Progenitor cell of endocrine pancreas (in vitro differentiated cells): ENCODE results near the gene DNAJB8. TPM values are rescaled to one million over a fixed set of nuclear protein-coding genes. Genes with fewer than 3 reads are reported as not detected.

Source experiments
- DNase-seq: peaks from one replicate; pipeline ENCODE4 v3.0.0; 2021; ENCODE audit warnings: low spot score; ENCODE audit not compliant: unreplicated experiment
- H3K27ac Mint-ChIP-seq: 2 replicates; pipeline ENCODE4 v1.8.0; 2021; ENCODE audit warnings: mild to moderate bottlenecking, moderate library complexity, mixed read lengths
- H3K27me3 Mint-ChIP-seq: 2 replicates; pipeline ENCODE4 v1.8.0; 2021; ENCODE audit warnings: mixed read lengths
- H3K36me3 Mint-ChIP-seq: 2 replicates; pipeline ENCODE4 v1.8.0; 2022; ENCODE audit warnings: mixed read lengths; ENCODE audit not compliant: insufficient read depth
- H3K4me1 Mint-ChIP-seq: 2 replicates; pipeline ENCODE4 v1.8.0; 2021; ENCODE audit warnings: low read depth, mixed read lengths
- H3K4me3 Mint-ChIP-seq: 2 replicates; pipeline ENCODE4 v1.8.0; 2021; ENCODE audit warnings: low read depth, mild to moderate bottlenecking, moderate library complexity, mixed read lengths
- H3K9me3 Mint-ChIP-seq: 2 replicates; pipeline ENCODE4 v1.8.0; 2021; ENCODE audit warnings: low read depth, mixed read lengths
- CTCF ChIP-seq: fragments of 200-600 bp; sonication (generic); IDR thresholded peaks from one replicate; pipeline ENCODE4 v1.5.0; 2021; ENCODE audit warnings: antibody characterized with exemption, mild to moderate bottlenecking; ENCODE audit not compliant: unreplicated experiment
- total RNA-seq: library from RNA; stranded (reverse); gene quantifications from 2 replicates; pipeline ENCODE4 v1.2.1, GENCODE V29; 2021

DNAJB8 gene
- total RNA-seq, 1 donor from 2014 or later = not detected

- no peak overlapping the region for H3K27ac Mint-ChIP-seq
- peaks cover 15% of the 10 kb centered on the region for H3K4me1 Mint-ChIP-seq
- no peak for DNase-seq
- no peaks in the 10 kb centered on the region for H3K36me3 Mint-ChIP-seq
- TF ChIP-seq CTCF = no peak
- peaks cover 91% of the 10 kb centered on the region for H3K27me3 Mint-ChIP-seq
- no peaks in the 10 kb centered on the region for H3K9me3 Mint-ChIP-seq
- no peak overlapping the region for H3K4me3 Mint-ChIP-seq
These were observed 15.5 kb upstream of the DNAJB8 start for GRCh38 chr3:128482175-128482574.

- no peak for DNase-seq
- Mint-ChIP-seq H3K4me3 (no peak overlapping the region), H3K9me3 (no peaks in the 10 kb centered on the region), H3K4me1 (peaks cover 15% of the 10 kb centered on the region), H3K36me3 (no peaks in the 10 kb centered on the region), H3K27me3 (peaks cover 88% of the 10 kb centered on the region), H3K27ac (no peak overlapping the region)
- TF ChIP-seq CTCF = no peak
These were observed 14.8 kb upstream of the DNAJB8 start for GRCh38 chr3:128481438-128481942.

- H3K4me3 Mint-ChIP-seq = no peak overlapping the region
- H3K27ac Mint-ChIP-seq = no peak overlapping the region
- H3K27me3 Mint-ChIP-seq = peaks cover 86% of the 10 kb centered on the region
- H3K9me3 Mint-ChIP-seq = no peaks in the 10 kb centered on the region
- H3K36me3 Mint-ChIP-seq = no peaks in the 10 kb centered on the region
- peaks cover 14% of the 10 kb centered on the region for H3K4me1 Mint-ChIP-seq
- no peak for DNase-seq
- TF ChIP-seq CTCF = no peak
These were observed 14.2 kb upstream of the DNAJB8 start for GRCh38 chr3:128480717-128481437.

DNA sequence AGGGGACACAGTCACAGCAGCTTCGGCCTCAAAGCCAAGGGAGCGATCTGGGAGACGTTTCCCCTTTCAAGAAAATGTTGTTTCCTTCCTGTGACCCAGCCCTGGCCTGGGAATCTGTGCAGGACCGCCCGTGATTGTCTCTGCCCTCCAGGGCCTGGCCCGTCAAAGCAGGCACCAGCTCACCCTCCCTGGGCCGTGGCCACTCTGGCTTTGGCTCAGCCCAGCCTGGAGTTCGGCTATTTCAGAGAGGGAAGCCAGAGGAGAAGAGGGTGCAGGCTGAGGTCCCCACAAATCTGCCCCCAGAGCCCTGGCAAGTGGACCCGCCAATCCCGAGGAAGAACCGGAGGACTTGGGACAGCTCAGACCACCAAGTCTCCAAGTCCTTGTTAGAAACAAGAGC, 13.6 kb upstream of the DNAJB8 start:
- H3K36me3 Mint-ChIP-seq = no peaks in the 10 kb centered on the region
- H3K4me3 Mint-ChIP-seq = no peak overlapping the region
- peaks cover 82% of the 10 kb centered on the region for H3K27me3 Mint-ChIP-seq
- no peak for TF ChIP-seq CTCF
- H3K4me1 Mint-ChIP-seq = peaks cover 14% of the 10 kb centered on the region
- no peaks in the 10 kb centered on the region for H3K9me3 Mint-ChIP-seq
- H3K27ac Mint-ChIP-seq = no peak overlapping the region
- DNase-seq = no peak

DNA sequence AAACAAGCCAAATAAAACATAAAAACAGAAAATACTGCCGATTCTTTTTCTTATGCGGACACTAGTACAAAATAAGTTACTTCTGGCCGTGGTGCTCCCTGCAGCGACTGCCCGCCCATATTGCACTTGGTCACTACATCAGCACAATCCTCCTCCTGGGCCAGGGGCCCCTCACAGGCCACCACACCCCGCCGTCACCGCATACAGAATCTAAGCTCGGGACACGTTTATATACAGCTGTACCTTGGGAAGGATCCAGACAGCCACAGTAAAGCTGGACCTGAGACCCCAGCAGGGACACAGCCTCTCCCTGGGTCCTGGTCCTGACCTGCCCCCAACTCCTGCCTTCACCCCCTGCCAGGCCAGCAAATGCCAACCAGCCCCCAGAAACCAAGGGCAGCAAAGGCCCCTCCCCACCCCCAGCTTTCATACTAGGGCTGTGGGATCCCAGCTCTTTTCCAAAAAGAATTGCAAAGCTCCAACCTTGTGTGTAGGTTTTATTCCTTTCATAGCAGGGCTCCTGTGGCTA, 12.9 kb upstream of the DNAJB8 start:
- Mint-ChIP-seq H3K27me3 (peaks cover 81% of the 10 kb centered on the region), H3K4me3 (no peak overlapping the region), H3K9me3 (no peaks in the 10 kb centered on the region), H3K4me1 (peaks cover 17% of the 10 kb centered on the region), H3K36me3 (no peaks in the 10 kb centered on the region), H3K27ac (no peak overlapping the region)
- no peak for TF ChIP-seq CTCF
- no peak for DNase-seq
